AG10803 (cell line): Measurements from ENCODE around the gene LAMC3.

Source experiments
- DNase-seq: peaks from one replicate; pipeline ENCODE4 v3.0.0; 2010; ENCODE audit warnings: low read depth
- H3K4me3 ChIP-seq: 2 replicates; pipeline ENCODE4 v1.5.1; 2011; ENCODE audit warnings: mild to moderate bottlenecking, low read length, control low read depth
- TF ChIP-seq, protein P1 (sequence below): conservative IDR thresholded peaks from 2 replicates; pipeline ENCODE4 v1.5.1; 2011; ENCODE audit warnings: mild to moderate bottlenecking, low read length, control low read depth, inconsistent platforms

The LAMC3 gene

DNA sequence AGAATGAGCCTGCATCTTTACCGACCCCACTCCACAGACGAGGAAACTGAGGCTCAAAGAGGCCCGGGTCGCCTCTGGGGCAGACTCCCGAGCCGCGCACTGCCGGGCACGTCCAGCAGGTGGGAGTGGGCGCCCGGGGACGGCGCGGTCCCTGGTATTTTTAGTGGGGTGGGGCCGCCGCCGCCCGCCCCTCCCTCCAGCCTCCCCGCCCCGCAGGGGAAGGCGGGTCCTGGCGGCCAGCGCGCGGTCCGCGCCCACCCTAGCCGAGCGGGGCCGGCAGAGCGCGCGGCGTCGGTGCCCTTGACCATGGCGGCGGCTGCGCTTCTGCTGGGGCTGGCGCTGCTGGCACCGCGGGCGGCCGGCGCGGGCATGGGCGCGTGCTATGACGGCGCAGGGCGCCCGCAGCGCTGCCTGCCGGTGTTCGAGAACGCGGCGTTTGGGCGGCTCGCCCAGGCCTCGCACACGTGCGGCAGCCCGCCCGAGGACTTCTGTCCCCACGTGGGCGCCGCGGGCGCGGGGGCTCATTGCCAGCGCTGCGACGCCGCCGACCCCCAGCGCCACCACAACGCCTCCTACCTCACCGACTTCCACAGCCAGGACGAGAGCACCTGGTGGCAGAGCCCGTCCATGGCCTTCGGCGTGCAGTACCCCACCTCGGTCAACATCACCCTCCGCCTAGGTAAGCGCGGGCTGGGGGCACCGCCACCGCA is at the start of gene LAMC3:
Gene LAMC3 (plus strand): TSS at position 266 of the 710 bp plus-strand sequence. CDS start 41 bp downstream, at position 307.
- 0 out of 2 replicates have a peak within 1 kb of the TSS, but pooled peaks have one; percentile 22 for H3K4me3 ChIP-seq

DNA sequence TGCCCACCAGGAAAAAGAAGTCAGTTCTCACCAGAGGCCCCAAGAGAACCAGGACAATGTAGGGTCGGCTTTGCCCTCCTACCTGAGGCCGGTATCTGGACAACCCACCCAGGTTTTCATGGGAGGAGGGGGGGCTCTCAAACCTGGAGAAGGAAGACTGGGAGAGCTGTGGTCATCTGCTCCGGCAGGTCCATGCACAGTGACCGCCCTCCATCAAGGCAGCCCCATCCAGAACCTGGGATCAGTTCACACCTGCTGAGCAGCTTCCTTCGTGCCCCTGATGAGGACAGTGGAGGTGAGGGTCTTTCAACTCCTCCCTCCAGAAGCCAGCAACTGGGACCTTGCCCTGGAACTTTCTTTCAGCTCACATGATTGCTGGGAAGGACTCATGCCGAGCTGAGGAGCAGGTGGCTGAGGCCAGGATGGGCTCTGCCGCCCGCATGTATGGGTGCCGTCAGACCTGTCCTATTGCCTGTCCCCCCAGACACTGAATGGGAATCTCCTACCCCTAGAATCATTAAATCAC is 49.1 kb upstream of the LAMC3 start:
- DNase-seq: no peak
- TF ChIP-seq, protein P1, sequence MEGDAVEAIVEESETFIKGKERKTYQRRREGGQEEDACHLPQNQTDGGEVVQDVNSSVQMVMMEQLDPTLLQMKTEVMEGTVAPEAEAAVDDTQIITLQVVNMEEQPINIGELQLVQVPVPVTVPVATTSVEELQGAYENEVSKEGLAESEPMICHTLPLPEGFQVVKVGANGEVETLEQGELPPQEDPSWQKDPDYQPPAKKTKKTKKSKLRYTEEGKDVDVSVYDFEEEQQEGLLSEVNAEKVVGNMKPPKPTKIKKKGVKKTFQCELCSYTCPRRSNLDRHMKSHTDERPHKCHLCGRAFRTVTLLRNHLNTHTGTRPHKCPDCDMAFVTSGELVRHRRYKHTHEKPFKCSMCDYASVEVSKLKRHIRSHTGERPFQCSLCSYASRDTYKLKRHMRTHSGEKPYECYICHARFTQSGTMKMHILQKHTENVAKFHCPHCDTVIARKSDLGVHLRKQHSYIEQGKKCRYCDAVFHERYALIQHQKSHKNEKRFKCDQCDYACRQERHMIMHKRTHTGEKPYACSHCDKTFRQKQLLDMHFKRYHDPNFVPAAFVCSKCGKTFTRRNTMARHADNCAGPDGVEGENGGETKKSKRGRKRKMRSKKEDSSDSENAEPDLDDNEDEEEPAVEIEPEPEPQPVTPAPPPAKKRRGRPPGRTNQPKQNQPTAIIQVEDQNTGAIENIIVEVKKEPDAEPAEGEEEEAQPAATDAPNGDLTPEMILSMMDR: no peak
- no peak overlapping the region for H3K4me3 ChIP-seq

More for the DNA sequence above, at the start of gene LAMC3:
- TF ChIP-seq, protein P1: peak; percentile 27
- DNase-seq: no peak

DNA sequence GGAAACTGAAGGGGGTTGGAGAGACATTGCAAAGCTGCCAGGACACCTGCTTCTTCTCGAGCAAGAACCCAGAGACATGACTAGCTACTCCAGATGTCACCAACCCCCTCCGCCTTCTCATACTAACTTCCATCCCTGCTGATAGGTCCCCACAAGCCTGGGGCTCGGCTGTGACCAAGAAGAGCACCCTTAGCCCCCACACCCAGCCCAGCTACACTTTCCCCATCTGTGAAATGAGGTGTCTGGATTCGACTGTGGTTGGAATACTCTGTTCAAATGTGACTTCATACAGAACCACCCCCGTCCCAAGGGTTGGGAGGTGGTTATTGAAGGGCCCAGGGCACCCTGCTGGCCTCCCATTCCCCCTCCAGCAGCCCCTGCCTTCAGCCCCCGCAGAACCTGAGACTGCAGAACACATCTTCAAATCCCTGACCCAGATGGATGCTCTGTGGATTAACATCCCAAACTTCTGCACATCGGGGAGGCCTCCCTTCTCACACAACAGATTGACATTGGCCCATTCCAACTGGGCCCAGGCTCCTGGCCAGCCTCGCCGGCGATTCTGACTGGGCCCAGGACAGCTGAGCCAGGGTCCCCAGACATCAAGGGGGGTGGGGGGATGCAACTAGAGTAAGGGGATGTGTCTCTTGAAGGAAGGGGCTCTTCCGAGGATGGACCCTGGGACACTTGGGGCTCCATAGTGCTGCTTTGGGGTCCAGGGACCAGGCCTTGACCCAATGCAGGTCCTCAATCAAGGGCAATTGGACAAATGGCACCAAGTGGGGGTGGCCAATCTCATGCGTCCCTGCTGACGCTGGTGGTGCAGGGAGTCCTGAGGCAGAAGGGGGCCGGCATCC is 48.2 kb upstream of the LAMC3 start:
- TF ChIP-seq, protein P1: no peak
- H3K4me3 ChIP-seq: no peak overlapping the region
- no peak for DNase-seq

DNA sequence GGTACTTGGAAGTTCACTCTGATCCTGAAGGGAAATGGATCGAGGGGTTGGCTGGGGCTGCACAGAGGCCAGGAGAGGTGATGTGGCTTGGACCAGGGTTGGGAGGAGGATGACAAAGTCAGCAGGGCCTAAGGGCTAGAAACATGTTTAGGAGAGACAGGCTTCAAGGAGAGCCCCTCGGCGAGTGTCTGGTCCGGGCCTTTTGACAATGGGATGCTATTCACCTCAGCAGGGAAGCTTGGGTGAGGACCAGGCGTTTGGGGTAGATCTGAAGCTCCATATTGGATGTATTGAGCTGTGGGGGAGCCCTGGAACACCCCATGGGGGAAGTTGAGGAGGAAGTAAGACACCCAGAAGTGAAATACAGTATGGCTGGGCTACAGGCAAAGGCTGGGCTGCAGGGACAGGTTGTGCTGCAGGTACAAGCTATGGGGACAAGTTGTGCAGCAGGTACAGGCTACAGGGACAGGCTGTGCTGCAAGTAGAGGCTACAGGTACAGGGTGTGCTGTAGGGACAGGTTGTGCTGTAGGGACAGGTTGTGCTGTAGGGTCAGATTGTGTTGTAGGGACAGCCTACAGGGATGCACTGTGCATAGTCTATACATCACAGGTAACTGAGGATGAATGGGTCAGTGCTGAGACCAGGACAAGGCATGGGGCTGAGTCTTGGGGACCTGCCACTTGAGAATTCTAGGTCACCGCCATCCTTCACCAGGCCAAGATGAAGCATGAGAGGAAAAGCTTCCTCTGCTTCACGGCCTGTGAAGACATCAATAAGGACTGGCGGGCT is 47.3 kb upstream of the LAMC3 start:
- no peak for DNase-seq
- TF ChIP-seq, protein P1: no peak
- no peak overlapping the region for H3K4me3 ChIP-seq

DNA sequence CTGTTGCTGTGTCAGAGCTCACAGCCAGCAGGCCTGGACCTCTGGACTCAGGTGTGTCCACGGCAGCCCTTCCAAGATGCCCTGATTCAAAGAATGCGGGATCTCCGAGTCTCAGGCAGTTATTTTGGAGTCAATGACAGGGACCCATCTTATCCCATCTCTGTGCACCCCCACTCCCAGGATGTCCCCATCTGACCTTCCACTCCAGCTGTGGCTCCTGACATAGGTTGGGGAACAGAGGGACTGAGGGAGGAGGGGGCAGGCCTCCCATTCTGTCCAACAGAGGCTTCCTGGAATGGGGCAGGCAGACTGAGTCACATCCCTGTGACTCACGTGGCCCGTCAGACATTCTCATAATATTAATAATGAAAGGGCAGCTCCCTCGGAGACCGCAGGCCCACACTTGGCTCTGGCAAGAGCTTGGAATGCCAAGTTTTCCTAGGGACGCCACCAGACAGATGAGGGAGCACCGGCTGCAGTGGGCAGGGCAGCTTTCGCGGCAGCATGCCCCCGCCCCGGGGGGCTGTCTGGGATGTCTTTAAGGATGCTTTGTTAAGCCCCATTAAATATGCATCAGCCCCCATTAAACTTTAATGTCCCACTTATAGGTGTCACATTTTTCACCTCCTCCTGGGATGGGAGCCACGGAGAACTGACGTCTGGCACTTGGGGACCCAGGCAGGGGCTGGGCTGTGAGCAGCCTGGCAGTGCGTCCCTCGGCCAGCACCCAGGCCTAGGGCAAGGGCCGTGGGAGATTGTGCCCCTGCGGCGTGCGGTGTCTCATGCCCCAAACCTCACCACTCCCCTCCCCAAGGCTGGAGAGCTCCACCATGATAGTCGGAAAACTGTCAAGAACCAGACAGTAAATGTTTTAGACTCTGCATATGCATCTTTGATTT is 46.3 kb upstream of the LAMC3 start:
- DNase-seq: peak; percentile 95
- H3K4me3 ChIP-seq: no peak overlapping the region
- TF ChIP-seq, protein P1: no peak; the same call in 1 of the 2 replicates
